SKM-1 (cell line): ENCODE measurements around the gene CYP2W1.
"Not testable (repeated sequence)": the region's sequence is repeated elsewhere in the genome, so short reads cannot be mapped to it uniquely, and the experiment has no call there.

Source experiments
- DNase-seq: peaks from one replicate; lab custom pipeline; 2025; ENCODE audit not compliant: unreplicated experiment; lab: John Stamatoyannopoulos, UW

Gene CYP2W1

DNA sequence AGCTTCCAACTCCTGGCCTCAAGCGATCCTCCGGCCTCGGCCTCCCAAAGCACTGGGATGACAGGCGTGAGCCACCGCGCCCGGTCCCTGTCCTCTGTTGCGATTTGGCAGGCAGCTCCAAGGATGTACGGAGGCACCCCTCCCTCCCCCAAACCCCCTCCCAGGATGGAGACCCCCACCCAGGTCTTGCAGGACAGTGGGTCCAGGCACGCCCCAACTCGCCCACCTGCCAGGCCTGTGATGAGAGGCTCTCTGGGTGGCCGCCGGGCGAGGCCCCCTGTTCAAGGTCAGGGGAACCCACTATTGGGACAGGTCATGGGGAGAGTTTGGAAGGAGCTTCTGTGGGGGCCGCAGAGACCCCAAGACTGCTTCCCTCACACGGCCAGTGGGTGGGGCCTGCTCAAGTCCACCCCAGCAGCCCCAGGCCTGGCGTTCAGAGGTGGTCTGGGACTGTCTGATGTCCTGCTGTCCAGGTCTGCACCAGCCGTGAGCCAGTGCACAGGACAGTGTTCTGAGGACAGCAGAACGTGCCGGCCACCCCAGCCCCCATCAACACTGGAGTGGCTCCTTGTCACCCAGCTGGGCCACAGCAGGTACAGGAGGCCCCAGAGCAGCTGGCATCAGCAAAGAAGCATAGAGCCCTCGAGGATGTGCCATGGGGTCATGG lies 31.0 kb upstream of the CYP2W1 start:
- no peak for DNase-seq

DNA sequence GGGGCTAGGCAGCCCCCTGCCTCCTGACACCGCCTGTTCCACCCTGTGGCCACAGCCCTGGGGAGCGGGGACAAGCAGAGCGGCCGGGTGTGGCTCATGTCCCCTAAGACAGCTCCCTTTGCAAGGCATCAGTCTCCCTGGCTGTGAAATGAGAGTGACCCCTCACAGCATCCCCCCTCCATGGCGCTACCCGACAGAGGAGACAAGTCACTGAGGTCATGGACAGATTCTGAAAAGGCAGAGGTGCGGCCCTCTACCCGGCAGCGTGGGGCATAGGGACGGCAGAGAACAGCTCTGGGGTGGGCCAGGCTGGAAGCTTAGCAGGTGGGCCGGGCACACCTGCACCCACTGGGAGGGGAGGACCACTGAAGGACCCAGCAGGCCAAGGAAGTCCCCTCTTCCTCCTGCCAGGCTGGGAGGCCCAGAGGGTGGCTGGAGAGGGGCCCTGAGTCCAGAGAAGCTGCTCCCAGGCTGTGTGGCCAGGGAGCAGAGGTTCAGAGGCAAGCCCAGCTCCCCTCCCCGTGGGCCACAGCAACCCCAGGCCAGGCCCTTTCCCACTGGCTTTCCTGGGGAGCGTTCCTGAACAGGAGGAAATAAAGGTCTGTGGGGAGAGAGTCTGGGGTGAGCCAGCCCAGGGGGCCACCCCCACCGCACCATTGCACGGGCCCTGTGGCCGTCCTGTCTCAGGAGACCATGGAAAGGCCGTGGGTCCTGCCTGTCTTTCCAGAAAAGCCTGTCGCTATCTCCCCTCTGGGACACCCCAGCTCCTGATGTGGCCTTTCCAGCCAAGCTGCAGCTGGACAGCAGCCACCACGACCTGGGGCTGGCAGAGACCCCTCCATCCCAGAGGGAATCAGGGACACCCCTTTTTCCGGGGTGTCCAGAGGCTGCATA lies 30.2 kb upstream of the CYP2W1 start:
- DNase-seq, result no peak

DNA sequence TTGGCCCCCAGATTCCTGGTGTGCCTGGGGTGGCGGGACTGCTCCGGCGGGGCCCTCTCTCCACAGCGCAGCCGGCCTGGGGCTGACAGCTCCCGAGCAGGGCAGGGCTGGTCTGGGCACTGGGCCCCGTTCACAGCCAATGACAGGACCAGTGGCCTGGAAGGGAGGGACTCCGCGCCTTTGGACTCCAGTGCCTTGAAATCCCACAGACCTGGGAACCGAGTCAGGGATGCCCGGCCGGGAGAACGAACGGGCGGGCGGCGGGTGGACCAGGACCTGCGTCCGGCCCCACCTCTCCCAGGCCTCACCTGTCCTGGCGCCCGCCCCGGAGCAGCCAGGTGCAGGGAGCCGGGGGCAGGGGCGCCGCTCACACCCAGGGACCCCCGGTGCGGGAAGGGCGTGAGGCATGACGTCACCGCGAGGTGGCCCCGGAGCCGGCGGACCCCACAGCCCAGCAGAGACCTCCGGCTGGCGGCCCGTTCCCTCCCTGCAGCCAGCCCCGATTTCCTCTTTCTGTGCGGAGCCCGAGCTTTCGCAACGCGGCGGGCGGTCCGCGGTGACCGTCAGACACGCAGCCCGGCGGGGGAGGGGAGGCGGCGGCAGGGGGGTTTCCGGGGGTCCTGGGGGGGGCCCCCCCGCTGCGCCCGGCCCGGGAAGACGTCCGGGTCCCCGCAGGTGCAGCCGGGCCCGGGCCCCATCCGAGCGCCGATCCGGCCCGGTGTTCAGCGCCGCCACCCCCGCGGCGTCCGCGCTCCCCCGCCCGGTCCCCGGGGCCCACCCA lies 29.2 kb upstream of the CYP2W1 start:
- DNase-seq, result peak; percentile 69

DNA sequence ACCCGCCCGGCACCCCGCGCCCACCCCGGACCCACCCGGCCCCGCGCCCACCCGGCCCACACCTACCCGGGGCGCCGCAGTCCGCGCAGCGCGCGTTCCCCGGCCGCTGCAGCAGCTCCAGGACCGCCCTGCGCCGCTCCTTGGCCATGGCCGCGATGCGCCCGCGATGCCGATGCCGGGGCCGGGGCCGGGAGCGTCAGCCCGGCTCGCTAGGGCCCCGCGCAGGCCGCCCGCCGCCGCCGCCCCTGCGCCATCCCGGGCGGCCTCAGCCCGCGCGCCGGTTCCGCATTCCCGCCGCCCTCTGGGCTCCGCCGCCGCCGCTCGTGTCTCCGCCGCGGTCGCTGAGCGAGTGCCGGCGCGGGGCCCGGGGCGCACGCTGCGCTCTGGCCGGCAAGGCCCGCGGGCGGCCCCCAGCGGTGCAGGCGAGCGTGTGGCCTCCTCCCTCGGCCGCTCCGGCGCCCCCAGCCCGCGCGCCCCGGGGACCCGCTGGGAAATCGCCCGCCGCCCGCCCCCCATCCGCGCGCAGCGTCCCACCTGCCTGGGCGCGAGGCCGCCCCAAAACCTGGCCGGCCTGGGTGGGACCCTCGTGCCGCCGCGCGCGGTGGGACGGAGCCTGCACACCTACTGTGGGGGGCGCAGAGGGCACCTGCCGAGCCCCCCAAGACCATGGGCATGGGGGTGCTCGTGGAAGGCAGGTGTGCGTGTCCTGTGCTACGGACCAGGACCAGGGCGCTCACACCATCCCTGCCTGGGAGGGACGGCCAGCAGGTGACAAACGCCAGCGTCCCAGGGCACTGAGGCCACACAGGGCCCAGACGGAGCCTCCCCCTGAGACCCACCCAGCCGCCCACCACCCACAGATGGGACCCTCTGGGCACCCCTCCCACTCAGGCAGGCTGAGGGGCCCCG lies 28.4 kb upstream of the CYP2W1 start, which contains the start of gene ADAP1:
ADAP1 (minus strand) TSS at position 351 of the 909 bp plus-strand sequence; CDS start at position 148, 203 bp downstream.
- peak; percentile 8 for DNase-seq

DNA sequence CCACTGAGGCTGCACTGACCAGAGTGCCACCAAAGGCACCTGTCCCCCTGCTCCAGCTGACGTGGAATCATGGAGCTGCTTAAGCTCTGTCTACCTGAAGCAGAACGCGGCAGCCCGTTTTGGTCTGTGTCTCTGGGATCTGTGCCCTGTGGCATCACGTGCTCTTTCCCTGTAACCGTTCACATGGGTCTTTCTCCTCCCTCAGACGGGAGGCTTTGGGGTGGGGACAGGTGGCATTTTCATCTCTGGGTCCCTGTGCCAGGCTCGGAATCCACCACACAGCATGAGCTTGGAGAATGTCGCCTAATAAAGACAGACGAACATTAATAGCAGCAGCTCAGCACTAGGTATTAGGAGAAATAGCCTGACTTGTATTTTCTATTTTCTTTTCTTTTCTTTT lies 26.9 kb upstream of the CYP2W1 start:
- DNase-seq, result no peak

DNA sequence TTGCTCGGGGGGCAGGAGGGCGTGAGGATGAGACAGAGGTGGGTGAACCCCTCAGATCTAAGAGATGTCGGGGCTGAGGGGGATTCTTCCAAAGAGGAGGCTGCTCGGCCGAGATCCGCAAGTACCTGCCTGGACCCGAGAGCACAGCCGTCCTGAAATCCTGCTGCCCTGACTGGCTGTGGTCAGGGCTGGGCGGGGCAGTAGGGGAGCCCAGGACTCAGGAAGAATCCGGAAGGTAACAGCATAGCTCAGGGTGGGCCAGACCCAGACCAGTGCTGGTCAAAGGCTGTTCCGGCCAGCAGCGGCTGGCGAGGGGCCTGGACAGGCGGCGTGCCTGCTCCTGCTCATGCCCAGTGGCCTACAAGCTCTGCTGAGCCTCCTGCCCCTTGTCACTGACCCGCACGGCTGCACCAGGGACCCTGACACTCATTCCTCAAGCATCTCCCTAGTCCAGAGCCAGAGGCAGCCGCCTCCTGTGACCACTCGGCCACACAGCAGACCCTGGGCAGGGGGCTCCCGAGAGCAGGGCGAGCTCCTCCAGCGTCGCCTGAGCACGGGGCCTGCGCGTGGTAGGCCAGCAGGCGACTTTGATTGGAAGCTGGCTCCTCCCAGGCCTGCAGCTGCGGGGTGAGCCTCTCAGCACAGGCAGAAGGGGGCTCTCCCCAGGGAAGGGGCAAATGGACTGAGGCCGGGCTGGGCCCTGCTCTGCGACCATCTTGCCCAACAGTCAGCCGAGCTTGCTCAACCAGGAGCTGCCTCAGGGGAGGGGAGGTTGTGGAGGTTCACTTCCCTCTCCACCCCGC lies 25.4 kb upstream of the CYP2W1 start:
- DNase-seq, result peak; percentile 73

DNA sequence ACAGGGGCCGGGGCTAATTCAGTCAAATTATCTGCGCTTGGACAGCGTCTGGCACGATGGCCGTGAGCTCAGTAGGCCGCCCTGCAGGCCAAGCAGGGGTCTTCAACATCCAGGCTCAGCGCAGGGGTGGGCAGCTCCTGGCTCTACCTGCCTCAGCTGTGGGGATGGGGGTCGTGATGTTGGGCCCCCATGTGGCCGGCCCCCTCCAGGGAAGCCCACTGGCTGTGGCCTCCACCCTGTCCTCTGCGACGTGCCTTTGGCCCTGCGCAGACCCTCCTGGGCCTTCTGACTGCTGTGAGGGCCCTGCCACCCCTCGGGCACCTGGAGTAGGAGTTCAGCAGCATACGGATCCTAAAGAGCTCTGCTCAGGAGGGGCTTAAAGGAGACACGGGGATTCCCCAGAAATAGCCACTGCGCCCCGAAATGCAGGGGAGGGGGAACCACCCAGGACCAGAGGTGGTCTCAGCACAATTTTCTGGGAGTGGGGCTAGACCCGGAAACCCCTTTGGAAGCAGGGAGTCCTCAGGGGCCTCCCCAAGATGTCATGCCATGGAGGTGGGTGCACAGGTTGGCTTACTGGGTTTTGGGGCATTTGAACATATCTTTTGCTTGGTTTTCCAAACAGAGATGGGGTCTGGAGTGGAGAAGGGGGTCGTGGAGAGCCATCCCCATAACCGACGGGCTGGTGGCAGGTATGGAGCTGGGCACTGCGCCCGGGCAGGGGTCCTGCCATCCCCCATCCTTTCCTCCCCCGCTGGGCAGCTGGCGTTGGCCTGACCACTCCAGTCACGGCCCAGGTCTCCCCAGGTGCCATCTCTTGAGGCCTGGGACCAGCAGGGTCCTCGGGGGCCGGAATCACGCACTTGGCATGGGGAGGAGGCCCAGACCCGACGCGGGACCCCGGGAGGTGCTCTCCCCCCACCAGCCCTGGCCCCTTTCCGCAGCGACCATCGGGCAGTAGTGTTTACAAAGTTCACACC lies 24.5 kb upstream of the CYP2W1 start:
- DNase-seq, result no peak

DNA sequence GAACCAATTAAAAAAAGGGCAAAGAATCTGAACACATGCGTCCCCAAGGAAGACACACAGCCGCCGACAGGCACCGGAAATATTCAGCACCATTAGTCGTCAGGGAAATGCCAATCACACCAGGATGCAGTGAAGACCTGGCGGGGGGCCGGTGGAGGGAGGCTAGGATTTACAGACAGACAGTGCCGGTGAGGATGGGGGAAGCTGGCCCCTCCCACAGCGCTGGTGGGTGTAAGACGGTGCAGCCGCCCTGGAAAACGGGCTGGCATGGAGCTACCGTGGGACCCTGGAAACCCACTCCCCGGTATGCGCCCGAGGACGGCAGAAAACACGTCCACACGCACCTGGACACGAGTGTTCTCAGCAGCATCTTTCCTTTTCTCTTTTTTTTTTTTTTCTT lies 23.7 kb upstream of the CYP2W1 start:
- no peak for DNase-seq

DNA sequence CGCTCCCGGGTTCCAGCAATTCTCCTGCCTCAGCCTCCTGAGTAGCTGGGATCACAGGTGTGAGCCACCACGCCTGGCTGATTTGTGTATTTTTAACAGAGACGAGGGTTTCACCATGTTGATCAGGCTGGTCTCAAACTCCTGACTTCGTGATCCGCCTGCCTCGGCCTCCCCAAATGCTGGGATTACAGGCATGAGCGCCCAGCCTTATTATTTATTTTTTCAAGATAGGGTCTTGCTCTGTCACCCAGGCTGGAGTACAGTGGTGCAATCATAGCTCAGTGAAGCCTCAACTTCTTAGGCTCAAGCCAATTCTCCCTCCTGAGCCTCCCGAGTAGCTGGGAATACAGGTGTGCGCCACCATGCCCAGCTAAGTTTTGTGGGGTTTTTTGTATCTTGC lies 23.2 kb upstream of the CYP2W1 start:
- DNase-seq, result not testable (repeated sequence)

DNA sequence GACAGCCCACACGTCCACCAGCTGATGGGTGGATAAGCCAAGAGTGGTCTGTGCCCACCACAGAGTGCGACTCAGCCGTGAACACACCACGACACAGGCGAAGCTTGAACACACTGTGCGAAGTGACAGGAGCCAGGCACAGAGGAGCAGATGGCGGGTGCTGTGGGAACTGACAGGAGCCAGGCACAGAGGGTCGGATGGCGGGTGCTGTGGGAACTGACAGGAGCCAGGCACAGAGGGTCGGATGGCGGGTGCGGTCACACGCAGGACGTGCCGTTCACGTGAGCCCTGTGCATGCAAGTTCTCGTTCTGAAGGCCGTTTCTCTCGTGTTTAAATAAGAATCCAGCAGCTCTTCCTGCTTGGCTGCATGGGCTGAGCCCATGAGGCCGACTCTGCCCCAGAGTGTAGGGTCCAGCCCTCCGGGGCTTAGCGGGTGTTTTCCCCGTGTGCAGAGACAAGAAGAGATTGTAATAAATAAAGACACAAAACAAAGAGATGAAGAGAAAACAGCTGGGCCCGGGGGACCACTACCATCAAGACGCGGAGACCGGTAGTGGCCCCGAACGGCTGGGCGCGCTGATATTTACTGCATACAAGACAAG lies 22.6 kb upstream of the CYP2W1 start:
- DNase-seq, result no peak

DNA sequence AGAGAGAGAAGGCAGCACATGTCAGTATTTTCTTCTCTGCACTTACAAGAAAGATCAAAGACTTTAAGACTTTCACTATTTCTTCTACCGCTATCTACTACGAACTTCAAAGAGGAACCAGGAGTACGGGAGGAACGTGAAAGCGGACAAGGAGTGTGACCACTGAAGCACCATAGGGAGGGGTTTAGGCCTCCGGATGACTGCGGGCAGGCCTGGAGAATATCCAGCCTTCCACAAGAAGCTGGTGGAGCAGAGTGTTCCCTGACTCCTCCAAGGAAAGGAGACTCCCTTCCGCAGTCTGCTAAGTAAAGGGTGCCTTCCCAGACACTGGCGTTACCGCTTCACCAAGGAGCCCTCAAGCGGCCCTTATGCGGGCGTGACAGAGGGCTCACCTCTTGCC lies 22.0 kb upstream of the CYP2W1 start:
- not testable (repeated sequence) for DNase-seq

DNA sequence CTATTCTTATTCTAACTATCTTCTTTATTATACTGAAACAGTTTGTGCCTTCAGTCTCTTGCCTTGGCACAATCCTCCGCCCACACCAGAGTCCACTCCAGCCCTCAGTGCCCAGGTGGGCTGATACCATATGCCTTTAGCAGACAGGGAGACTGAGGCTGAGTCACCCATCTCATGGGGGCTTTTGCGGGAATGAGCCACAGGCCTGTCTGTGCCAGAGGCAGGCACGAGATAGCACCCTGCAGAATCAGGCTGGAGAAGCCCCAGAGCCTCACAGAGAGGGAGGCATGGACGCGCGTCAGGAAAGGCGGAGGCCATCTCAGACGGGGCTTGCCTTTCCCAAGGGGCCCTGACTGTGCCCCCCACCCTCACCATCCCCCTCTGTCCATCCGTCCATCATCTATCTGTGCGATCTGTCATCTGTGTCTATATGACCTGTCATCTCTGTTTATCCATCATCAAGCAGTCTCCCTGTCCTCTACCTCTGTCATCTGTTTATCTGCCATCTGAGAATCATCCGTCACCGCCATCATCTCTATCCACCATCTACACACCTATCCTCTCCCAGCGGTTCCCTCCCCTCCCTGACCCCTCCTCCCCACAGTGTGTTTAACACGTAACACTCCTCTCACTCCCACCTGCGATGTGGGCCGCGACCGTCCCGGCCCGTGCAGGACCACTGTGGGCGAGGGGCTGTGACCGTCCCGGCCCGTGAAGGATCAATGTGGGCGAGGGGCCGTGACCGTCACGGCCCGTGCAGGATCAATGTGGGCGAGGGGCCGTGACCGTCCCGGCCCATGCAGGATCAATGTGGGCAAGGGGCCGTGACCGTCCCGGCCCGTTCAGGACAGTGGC lies 21.2 kb upstream of the CYP2W1 start:
- no peak for DNase-seq

DNA sequence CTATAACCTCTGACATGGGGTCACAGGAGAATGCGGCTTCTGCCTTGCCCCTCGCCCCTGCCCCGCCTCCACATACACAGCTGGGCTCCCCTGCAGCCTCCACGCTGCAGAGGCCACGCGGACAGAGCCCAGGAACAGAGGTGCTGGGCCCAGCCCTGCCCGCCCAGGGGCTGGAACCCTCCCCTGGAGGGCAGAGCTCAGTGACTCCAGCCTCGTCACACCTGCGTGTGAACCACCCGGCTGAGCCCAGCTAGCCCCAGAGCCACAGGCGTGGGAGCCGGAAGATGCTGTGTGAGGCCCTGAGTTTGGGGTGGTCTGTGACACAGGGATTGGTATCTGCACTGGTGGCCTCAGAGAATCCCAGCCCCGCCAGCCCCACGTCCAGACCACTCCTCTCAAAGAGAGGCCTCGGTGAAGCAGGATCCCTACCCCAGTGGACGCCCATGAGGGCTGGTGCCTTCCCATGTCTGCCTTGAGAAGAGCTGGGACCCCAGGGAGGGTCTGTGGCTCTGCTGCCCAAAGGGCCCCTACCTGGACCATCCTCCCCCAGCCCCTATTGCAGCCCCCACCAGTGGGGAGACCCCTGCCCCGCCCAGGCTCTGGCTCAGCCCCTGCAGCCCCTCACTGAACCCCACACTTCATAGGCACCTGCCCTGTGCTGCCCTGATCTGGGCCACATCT lies 20.4 kb upstream of the CYP2W1 start:
- DNase-seq, result no peak

DNA sequence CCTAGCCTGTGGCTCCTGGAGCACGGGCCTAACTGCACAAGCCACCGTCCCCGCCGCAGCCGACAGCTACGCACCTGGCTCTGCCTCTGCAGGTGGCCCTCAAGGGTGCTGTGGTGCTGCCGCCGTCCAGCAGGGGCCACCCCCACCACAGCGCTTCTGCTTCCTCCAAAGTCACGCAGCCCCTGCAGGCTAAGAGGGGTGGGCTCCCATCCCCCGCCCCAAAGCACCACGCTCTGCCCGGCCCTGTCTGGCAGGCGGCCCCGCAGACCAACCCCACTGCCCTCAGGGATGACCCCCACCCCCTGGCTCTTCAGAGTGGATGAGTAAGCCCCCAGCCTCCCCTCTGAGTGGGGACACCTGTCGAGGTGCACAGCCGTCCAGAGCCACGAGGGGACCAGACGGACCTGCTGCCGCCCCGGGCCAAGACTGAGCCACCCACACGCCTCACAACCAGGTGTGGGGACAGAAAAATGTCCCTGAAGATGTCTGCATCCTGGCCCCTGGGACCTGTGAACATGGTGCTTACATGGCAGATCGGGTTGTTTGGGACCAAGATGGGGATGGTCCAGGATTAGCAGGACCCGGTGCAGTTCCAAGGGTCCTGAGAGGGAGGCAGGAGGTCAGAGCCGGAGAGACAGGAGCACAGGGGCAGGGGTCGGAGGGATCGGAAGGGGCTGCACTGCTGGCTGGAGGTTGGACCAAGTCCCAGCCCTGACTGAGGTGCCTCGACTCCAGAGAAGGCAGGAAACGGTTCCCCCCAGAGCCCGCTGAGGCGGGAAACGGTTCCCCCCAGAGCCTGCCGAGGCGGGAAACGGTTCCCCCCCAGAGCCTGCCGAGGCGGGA lies 19.5 kb upstream of the CYP2W1 start:
- DNase-seq, result no peak

DNA sequence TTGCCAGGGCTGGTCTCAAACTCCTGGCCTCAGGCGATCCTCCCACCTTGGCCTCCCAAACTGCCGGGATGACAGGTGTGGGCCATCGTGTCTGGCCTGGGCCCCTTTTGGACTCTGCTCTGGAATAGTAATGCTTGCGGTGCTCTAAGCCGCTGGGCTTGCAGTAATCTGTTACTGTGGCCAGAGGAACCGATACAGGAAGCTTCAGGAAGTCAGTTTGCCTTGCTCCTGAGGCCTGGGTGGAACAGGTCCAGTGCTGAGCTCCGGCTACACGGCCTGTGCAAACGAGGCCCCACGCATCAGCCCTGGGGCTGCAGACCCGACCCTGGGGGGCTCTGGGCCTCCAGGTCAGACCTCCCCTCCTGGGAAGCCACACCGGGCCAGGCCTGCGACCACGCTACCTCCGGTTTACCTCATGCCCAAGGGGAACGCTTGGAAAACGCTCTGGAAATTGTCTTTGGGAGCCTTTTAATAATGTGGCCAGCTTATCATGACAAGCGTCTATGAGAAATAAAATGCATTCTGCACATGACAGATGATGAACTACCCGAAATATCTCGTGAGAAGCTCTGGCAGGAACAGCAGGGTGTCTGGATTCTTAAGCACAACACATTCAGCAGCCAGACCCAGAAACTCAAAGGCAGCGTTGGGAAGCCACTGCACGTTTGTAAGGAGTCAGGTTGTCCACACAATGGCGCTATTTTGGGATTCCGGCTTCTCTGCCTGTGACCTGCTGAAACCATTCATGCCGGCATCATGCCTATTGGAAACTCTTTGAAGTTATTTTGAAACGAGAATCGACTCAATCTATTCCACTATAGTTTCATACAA lies 18.4 kb upstream of the CYP2W1 start:
- DNase-seq, result peak; percentile 36
